Activated naive CD4-positive, alpha-beta T cell treated with anti-CD3 and anti-CD28 coated beads, Interleukin-2, amount 50 U/mL, for 24 hours (primary cell): ENCODE measurements around the gene PPEF1.
"Not testable (repeated sequence)": the region's sequence is repeated elsewhere in the genome, so short reads cannot be mapped to it uniquely, and the experiment has no call there.

Source experiments
- H3K27ac Mint-ChIP-seq: one replicate; pipeline ENCODE4 v1.8.0; 2021; ENCODE audit warnings: mild to moderate bottlenecking, mixed read lengths
- H3K27me3 Mint-ChIP-seq: one replicate; pipeline ENCODE4 v1.8.0; 2021; ENCODE audit warnings: mixed read lengths
- H3K36me3 Mint-ChIP-seq: one replicate; pipeline ENCODE4 v1.8.0; 2021; ENCODE audit warnings: mixed read lengths
- H3K4me1 Mint-ChIP-seq: one replicate; pipeline ENCODE4 v1.8.0; 2021; ENCODE audit warnings: mixed read lengths
- H3K4me3 Mint-ChIP-seq: one replicate; pipeline ENCODE4 v1.8.0; 2021; ENCODE audit warnings: mild to moderate bottlenecking, mixed read lengths
- H3K9me3 Mint-ChIP-seq: one replicate; pipeline ENCODE4 v1.8.0; 2021; ENCODE audit warnings: mixed read lengths

PPEF1 gene

GRCh38 chrX:18828832-18829404, 121.5 kb downstream of the PPEF1 start:
- H3K27ac Mint-ChIP-seq = no peak overlapping the region
- H3K36me3 Mint-ChIP-seq = no peaks in the 10 kb centered on the region
- H3K27me3 Mint-ChIP-seq = no peaks in the 10 kb centered on the region
- no peaks in the 10 kb centered on the region for H3K9me3 Mint-ChIP-seq
- no peaks in the 10 kb centered on the region for H3K4me1 Mint-ChIP-seq
- no peak overlapping the region for H3K4me3 Mint-ChIP-seq

- H3K4me3 Mint-ChIP-seq = no peak overlapping the region
- no peak overlapping the region for H3K27ac Mint-ChIP-seq
- H3K36me3 Mint-ChIP-seq = no peaks in the 10 kb centered on the region
- no peaks in the 10 kb centered on the region for H3K9me3 Mint-ChIP-seq
- H3K27me3 Mint-ChIP-seq = no peaks in the 10 kb centered on the region
- no peaks in the 10 kb centered on the region for H3K4me1 Mint-ChIP-seq
Observed at GRCh38 chrX:18833071-18833731, 125.8 kb downstream of the PPEF1 start.

DNA sequence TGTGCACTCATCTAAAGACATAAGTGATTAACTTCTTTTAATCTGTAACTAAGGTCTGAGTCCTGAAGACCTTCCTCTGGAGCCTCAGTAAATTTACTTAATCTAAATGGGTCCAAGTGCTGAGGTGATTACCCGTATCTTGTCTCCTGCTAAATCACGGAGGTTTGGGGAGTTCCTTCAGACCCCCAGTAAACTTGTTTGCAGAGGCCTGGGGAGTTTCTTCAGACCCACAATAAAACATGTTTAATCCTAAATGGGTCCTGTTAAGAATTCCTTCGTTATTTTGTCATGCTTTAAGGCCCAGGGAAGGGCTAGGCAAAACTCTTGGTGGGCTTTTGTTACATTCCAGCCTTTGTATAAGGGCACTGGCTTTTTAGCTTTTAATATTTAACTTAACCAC, 140.5 kb downstream of the PPEF1 start:
- not testable (repeated sequence) for H3K4me3 Mint-ChIP-seq, H3K27ac Mint-ChIP-seq, H3K27me3 Mint-ChIP-seq, H3K4me1 Mint-ChIP-seq, H3K36me3 Mint-ChIP-seq, H3K9me3 Mint-ChIP-seq

- H3K4me3 Mint-ChIP-seq = peak overlapping the region; percentile 60
- H3K36me3 Mint-ChIP-seq = peaks cover 5% of the 10 kb centered on the region
- H3K4me1 Mint-ChIP-seq = peaks cover 46% of the 10 kb centered on the region
- H3K27ac Mint-ChIP-seq = peak overlapping the region; percentile 55
- H3K9me3 Mint-ChIP-seq = no peaks in the 10 kb centered on the region
- no peaks in the 10 kb centered on the region for H3K27me3 Mint-ChIP-seq
Observed at GRCh38 chrX:18855919-18856644, 148.6 kb downstream of the PPEF1 start.

- no peaks in the 10 kb centered on the region for H3K27me3 Mint-ChIP-seq
- H3K9me3 Mint-ChIP-seq = no peaks in the 10 kb centered on the region
- H3K4me1 Mint-ChIP-seq = peaks cover 46% of the 10 kb centered on the region
- H3K36me3 Mint-ChIP-seq = peaks cover 5% of the 10 kb centered on the region
- H3K4me3 Mint-ChIP-seq = no peak overlapping the region
- no peak overlapping the region for H3K27ac Mint-ChIP-seq
Observed at GRCh38 chrX:18856645-18856997, 149.2 kb downstream of the PPEF1 start.

DNA sequence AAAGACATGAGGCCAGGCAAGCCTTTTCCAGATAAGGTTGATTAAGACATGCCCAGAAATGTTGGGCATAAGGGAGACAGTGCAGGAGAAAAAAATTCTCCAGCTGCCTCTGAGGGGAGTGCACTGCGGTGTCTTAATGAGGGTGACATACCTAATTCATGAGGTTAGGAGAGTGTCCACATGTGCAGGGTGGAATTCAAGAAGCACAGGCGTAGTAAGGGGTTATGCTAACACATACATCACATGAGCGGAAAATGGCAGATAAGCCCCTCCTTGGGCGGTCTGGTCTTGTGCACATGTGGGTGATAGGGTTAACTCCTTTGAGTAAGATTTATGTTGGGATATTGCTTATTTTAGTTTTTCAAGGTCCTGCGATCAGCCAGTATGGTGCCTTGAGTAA, 154.1 kb downstream of the PPEF1 start:
- Mint-ChIP-seq H3K36me3 (peaks cover 1% of the 10 kb centered on the region), H3K4me3 (no peak overlapping the region), H3K27ac (no peak overlapping the region), H3K27me3 (no peaks in the 10 kb centered on the region), H3K4me1 (peaks cover 7% of the 10 kb centered on the region), H3K9me3 (no peaks in the 10 kb centered on the region)

DNA sequence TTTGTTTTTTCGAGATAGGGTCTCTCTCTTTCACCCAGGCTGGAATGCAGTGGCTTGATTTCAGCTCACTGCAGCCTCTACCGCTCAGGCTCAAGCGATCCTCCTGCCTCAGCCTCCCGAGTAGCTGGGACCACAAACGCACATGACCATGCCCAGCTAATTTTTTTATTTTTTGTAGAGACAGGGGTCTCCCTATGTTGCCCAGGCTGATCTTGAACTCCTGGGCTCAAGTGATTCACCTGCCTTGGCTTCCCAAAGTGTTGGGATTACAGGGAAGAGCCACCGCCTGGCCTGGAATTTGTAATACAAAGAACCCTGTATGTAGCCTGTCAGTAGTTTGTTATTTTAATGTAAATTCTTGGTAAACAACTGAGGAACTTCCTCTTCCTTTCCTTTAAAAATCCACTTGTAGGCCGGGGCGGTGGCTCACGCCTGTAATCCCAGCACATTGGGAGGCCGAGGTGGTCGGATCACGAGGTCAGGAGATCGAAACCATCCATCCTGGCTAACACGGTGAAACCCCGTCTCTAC, 157.0 kb downstream of the PPEF1 start:
- Mint-ChIP-seq H3K9me3 (no peaks in the 10 kb centered on the region), H3K4me1 (no peaks in the 10 kb centered on the region), H3K4me3 (no peak overlapping the region), H3K27me3 (no peaks in the 10 kb centered on the region), H3K27ac (no peak overlapping the region), H3K36me3 (no peaks in the 10 kb centered on the region)

GRCh38 chrX:18871161-18871890, 163.9 kb downstream of the PPEF1 start:
- H3K27ac Mint-ChIP-seq = no peak overlapping the region
- no peaks in the 10 kb centered on the region for H3K9me3 Mint-ChIP-seq
- H3K4me1 Mint-ChIP-seq = peaks cover 9% of the 10 kb centered on the region
- H3K36me3 Mint-ChIP-seq = peaks cover 1% of the 10 kb centered on the region
- no peaks in the 10 kb centered on the region for H3K27me3 Mint-ChIP-seq
- H3K4me3 Mint-ChIP-seq = no peak overlapping the region

GRCh38 chrX:18871970-18872369, 164.5 kb downstream of the PPEF1 start:
- no peaks in the 10 kb centered on the region for H3K9me3 Mint-ChIP-seq
- peaks cover 9% of the 10 kb centered on the region for H3K4me1 Mint-ChIP-seq
- H3K27me3 Mint-ChIP-seq = no peaks in the 10 kb centered on the region

DNA sequence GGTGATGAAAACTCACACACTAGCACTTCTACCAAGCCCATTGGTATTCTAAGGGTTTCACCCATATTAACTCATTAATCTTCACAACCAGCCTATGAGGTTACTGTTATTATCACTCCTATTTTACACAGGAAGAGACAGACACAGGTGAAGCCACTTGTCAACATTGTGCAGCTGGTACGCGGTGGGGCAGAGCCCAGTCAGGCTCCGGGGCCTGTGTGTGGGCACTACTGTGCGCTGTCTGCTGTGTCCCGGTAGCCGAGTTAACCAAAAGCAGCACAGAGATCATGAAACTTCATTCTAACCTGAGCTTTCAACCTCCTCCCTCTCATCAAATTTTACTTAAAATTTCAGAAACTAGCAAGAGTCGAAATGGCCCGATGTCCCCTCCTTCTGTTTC, 165.2 kb downstream of the PPEF1 start:
- H3K4me1 Mint-ChIP-seq = peaks cover 9% of the 10 kb centered on the region
- H3K27ac Mint-ChIP-seq = peak overlapping the region; percentile 65
- peaks cover 1% of the 10 kb centered on the region for H3K36me3 Mint-ChIP-seq
- no peaks in the 10 kb centered on the region for H3K9me3 Mint-ChIP-seq
- no peak overlapping the region for H3K4me3 Mint-ChIP-seq
- no peaks in the 10 kb centered on the region for H3K27me3 Mint-ChIP-seq

More at GRCh38 chrX:18871970-18872369, 164.5 kb downstream of the PPEF1 start:
- no peak overlapping the region for H3K4me3 Mint-ChIP-seq
- no peak overlapping the region for H3K27ac Mint-ChIP-seq
- H3K36me3 Mint-ChIP-seq = peaks cover 1% of the 10 kb centered on the region

DNA sequence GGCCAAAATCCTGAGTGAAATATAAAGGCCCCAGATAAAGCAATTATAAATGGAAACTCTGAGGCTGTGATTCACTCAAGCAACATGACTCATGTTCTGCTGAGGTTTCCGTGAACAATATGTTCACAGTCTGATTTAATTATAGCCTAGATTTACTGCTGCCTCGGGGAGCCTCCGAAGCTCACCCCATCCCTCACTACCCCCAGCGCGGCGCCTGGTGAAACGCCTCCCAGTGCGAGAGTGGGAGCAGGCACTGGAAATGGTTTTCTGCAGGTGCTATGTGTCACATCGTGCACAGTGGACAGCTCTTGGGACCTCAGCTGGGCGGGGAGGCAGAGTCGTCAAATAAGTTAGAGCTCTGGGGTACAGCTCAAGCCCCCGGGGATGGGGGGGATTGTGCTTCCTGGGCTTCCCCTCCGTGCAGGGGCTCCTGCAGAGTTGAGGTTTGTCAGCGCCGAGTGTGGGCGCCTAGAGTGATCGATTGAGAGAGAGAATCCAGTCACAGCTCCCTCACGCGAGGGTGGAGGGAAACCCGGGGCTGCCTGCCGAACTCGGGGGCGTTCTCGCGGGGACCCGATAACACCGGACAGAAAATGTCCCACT, 165.8 kb downstream of the PPEF1 start:
- Mint-ChIP-seq H3K4me3 (no peak overlapping the region), H3K27me3 (no peaks in the 10 kb centered on the region), H3K4me1 (peaks cover 9% of the 10 kb centered on the region), H3K36me3 (peaks cover 1% of the 10 kb centered on the region), H3K9me3 (no peaks in the 10 kb centered on the region), H3K27ac (peak overlapping the region; percentile 65)

- Mint-ChIP-seq H3K4me1 (peaks cover 9% of the 10 kb centered on the region), H3K27me3 (no peaks in the 10 kb centered on the region), H3K9me3 (no peaks in the 10 kb centered on the region), H3K4me3 (no peak overlapping the region), H3K27ac (no peak overlapping the region), H3K36me3 (peaks cover 1% of the 10 kb centered on the region)
Observed at GRCh38 chrX:18873836-18874235, 166.4 kb downstream of the PPEF1 start.

GRCh38 chrX:18874560-18875255, 167.3 kb downstream of the PPEF1 start:
- no peaks in the 10 kb centered on the region for H3K9me3 Mint-ChIP-seq
- H3K27ac Mint-ChIP-seq = no peak overlapping the region

DNA sequence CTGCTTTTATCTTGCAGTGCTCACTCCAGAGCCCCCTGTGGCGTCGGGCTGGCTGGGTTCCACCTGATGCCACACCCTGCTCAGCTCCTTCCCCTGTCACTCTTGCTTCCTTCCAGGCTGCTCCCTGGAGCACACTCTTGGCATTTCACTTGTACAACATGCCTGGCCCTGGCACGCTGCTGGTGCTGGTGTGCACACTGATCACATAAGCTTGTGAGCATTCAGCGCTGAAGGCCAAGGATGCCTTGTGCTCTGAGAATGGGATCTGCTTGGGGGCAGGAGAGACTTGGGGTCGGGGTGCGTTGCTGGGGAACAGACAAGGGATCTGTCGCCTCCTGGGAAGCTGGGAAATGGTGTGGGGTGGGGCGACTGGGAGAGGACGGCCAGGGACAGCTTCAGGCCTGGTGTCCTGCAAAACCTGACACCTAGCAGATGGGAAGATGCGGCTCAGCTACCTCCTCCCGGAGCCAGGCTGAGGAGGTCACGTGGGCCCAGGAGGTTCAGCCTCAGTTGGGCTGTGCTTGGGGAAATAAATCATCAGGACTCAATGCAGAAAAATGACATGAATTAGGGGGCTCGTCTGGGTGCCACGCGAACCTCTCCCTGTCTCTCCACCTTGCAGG, 167.9 kb downstream of the PPEF1 start:
- no peak overlapping the region for H3K4me3 Mint-ChIP-seq
- peaks cover 9% of the 10 kb centered on the region for H3K4me1 Mint-ChIP-seq
- H3K27me3 Mint-ChIP-seq = no peaks in the 10 kb centered on the region
- H3K36me3 Mint-ChIP-seq = no peaks in the 10 kb centered on the region
- no peaks in the 10 kb centered on the region for H3K9me3 Mint-ChIP-seq
- no peak overlapping the region for H3K27ac Mint-ChIP-seq

More at GRCh38 chrX:18874560-18875255, 167.3 kb downstream of the PPEF1 start:
- Mint-ChIP-seq H3K4me3 (no peak overlapping the region), H3K4me1 (peaks cover 9% of the 10 kb centered on the region), H3K27me3 (no peaks in the 10 kb centered on the region), H3K36me3 (peaks cover 1% of the 10 kb centered on the region)
